ENCODE measurements around the gene OR4X2. TPM values are rescaled to one million over a fixed set of nuclear protein-coding genes. Genes with fewer than 3 reads are reported as not detected.
"Not testable (repeated sequence)": the region's sequence is repeated elsewhere in the genome, so short reads cannot be mapped to it uniquely, and the experiment has no call there.

OR4X2 gene
- total RNA-seq = not detected
- long read RNA-seq = 0 reads

GRCh38 chr11:48244804-48245203 lies at the start of gene OR4X2:
OR4X2 (plus strand) TSS chr11:48245104; CDS start chr11:48245104, 0 bp downstream.
- DNase-seq (no peak), ATAC-seq (no peak)
- intact Hi-C loops (cut with micrococcal nuclease) = no loop called here

- ATAC-seq (no peak), DNase-seq (no peak)
- intact Hi-C loops (cut with micrococcal nuclease) = no loop called here
Measured at GRCh38 chr11:48207881-48208280, 37.0 kb upstream of the OR4X2 start.

GRCh38 chr11:48210052-48210451 lies 34.9 kb upstream of the OR4X2 start:
- ATAC-seq (no peak), DNase-seq (peak; percentile 27)
- intact Hi-C loops (cut with micrococcal nuclease) = no loop called here

- ATAC-seq = no peak
- intact Hi-C loops (cut with micrococcal nuclease) = no loop called here
- no peak for DNase-seq
Measured at GRCh38 chr11:48216510-48216909, 28.4 kb upstream of the OR4X2 start, which contains the start of gene OR4B1. OR4B1 (plus strand) TSS chr11:48216810; CDS start chr11:48216810, 0 bp downstream.

- ATAC-seq (no peak), DNase-seq (no peak)
- intact Hi-C loops (cut with micrococcal nuclease) = no loop called here
Measured at GRCh38 chr11:48228761-48229160, 16.1 kb upstream of the OR4X2 start.

GRCh38 chr11:48230057-48230456 lies 14.8 kb upstream of the OR4X2 start:
- intact Hi-C loops (cut with micrococcal nuclease); ATAC-seq; DNase-seq: not testable (repeated sequence)

- intact Hi-C loops (cut with micrococcal nuclease) = no loop called here
- no peak for DNase-seq
- ATAC-seq = no peak
Measured at GRCh38 chr11:48237727-48238126, 7.2 kb upstream of the OR4X2 start.

- no peak for DNase-seq
- intact Hi-C loops (cut with micrococcal nuclease) = no loop called here
- no peak for ATAC-seq
Measured at GRCh38 chr11:48242501-48242900, 2.4 kb upstream of the OR4X2 start.

GRCh38 chr11:48248902-48249301 lies 4.0 kb downstream of the OR4X2 start:
- intact Hi-C loops (cut with micrococcal nuclease) = no loop called here
- ATAC-seq (no peak), DNase-seq (no peak)

GRCh38 chr11:48261600-48261999 lies 16.7 kb downstream of the OR4X2 start:
- intact Hi-C loops (cut with micrococcal nuclease) = no loop called here
- ATAC-seq (no peak), DNase-seq (no peak)

- intact Hi-C loops (cut with micrococcal nuclease) = no loop called here
- ATAC-seq (no peak), DNase-seq (no peak)
Measured at GRCh38 chr11:48263423-48263911, 18.6 kb downstream of the OR4X2 start, which contains the start of gene OR4X1. OR4X1 (plus strand) TSS chr11:48263861; CDS start chr11:48263861, 0 bp downstream.

- no peak for ATAC-seq
- intact Hi-C loops (cut with micrococcal nuclease) = no loop called here
- no peak for DNase-seq
Measured at GRCh38 chr11:48270621-48271020, 25.7 kb downstream of the OR4X2 start.

- no peak for DNase-seq
- intact Hi-C loops (cut with micrococcal nuclease) = no loop called here
- no peak for ATAC-seq
Measured at GRCh38 chr11:48272606-48273005, 27.7 kb downstream of the OR4X2 start.

Other genes starting within 250 kb of the OR4X2 start
- gene OR4B1, start 28.3 kb upstream of the OR4X2 start, total RNA-seq = not detected
- not detected for gene OR4X1, start 18.8 kb downstream of the OR4X2 start, total RNA-seq
- not detected for gene OR4S1, start 61.1 kb downstream of the OR4X2 start, total RNA-seq
- gene OR4C3, start 79.8 kb downstream of the OR4X2 start, total RNA-seq = not detected
- gene OR4C5, start 121.4 kb downstream of the OR4X2 start, total RNA-seq = not detected
- not detected for gene OR4A47, start 243.7 kb downstream of the OR4X2 start, total RNA-seq